Duodenal mucosa (tissue), 2 donors: ENCODE data around the gene FGR.

Experiments used
- H3K27ac ChIP-seq: one replicate; pipeline ENCODE4 v1.7.0; 2013; ENCODE audit warnings: low read depth, low read length
- H3K27me3 ChIP-seq, 2 donors: one replicate each; pipeline ENCODE4 v1.7.0; 2013; ENCODE audit warnings: low read length in 2 of 2, control low read depth in 1 of 2; ENCODE audit not compliant: insufficient read depth in 2 of 2, control insufficient read depth in 1 of 2
- H3K36me3 ChIP-seq, 2 donors: one replicate each; pipeline ENCODE4 v1.7.0; 2013; ENCODE audit warnings: low read length in 2 of 2, control low read depth in 1 of 2; ENCODE audit not compliant: insufficient read depth in 2 of 2, control insufficient read depth in 1 of 2
- H3K4me1 ChIP-seq, 2 donors: one replicate each; pipeline ENCODE4 v1.7.0; 2013; ENCODE audit warnings: low read length in 2 of 2, control low read depth in 1 of 2; ENCODE audit not compliant: insufficient read depth in 2 of 2, control insufficient read depth in 1 of 2
- H3K4me3 ChIP-seq, 2 donors: one replicate each; pipeline ENCODE4 v1.7.0; 2013; ENCODE audit warnings: low read length in 2 of 2, low read depth in 1 of 2
- H3K9ac ChIP-seq, 2 donors: one replicate each; pipeline ENCODE4 v1.7.0; 2013; ENCODE audit warnings: low read length in 2 of 2, low read depth in 1 of 2
- H3K9me3 ChIP-seq, 2 donors: one replicate each; pipeline ENCODE4 v1.7.0; 2013; ENCODE audit warnings: low read length in 2 of 2, control low read depth in 1 of 2; ENCODE audit not compliant: control insufficient read depth in 1 of 2

The FGR gene

GRCh38 chr1:27616441-27616840, 18.5 kb downstream of the FGR start:
- no peaks in the 10 kb centered on the region for H3K9me3 ChIP-seq
- H3K4me1 ChIP-seq = peaks cover 13 to 23% of the 10 kb centered on the region in 2 donors
- H3K9ac ChIP-seq = no peak overlapping the region
- no peaks in the 10 kb centered on the region for H3K36me3 ChIP-seq
- H3K4me3 ChIP-seq = no peak overlapping the region
- no peak overlapping the region for H3K27ac ChIP-seq
- H3K27me3 ChIP-seq = no peaks in the 10 kb centered on the region

GRCh38 chr1:27615346-27616192, 19.4 kb downstream of the FGR start:
- Histone ChIP-seq H3K36me3 (no peaks in the 10 kb centered on the region), H3K27me3 (no peaks in the 10 kb centered on the region), H3K4me3 (no peak overlapping the region), H3K27ac (no peak overlapping the region), H3K9ac (no peak overlapping the region), H3K9me3 (no peaks in the 10 kb centered on the region), H3K4me1 (peaks cover 13 to 23% of the 10 kb centered on the region in 2 donors)

GRCh38 chr1:27614625-27615344, 20.2 kb downstream of the FGR start:
- H3K36me3 ChIP-seq = no peaks in the 10 kb centered on the region
- H3K9me3 ChIP-seq = no peaks in the 10 kb centered on the region
- H3K27me3 ChIP-seq = no peaks in the 10 kb centered on the region
- H3K27ac ChIP-seq = no peak overlapping the region
- peaks cover 13 to 23% of the 10 kb centered on the region in 2 donors for H3K4me1 ChIP-seq
- H3K4me3 ChIP-seq = no peak overlapping the region
- H3K9ac ChIP-seq = no peak overlapping the region

GRCh38 chr1:27614043-27614624, 20.9 kb downstream of the FGR start:
- Histone ChIP-seq H3K9me3 (no peaks in the 10 kb centered on the region), H3K4me3 (no peak overlapping the region), H3K27ac (no peak overlapping the region), H3K9ac (no peak overlapping the region), H3K4me1 (peaks cover 17 to 23% of the 10 kb centered on the region in 2 donors), H3K36me3 (no peaks in the 10 kb centered on the region), H3K27me3 (no peaks in the 10 kb centered on the region)

GRCh38 chr1:27612718-27613117, 22.3 kb downstream of the FGR start:
- Histone ChIP-seq H3K4me1 (peaks cover 14 to 21% of the 10 kb centered on the region in 2 donors), H3K36me3 (no peaks in the 10 kb centered on the region), H3K4me3 (no peak overlapping the region), H3K27ac (no peak overlapping the region), H3K27me3 (no peaks in the 10 kb centered on the region), H3K9me3 (no peaks in the 10 kb centered on the region), H3K9ac (no peak overlapping the region)

GRCh38 chr1:27611450-27611849, 23.5 kb downstream of the FGR start:
- Histone ChIP-seq H3K9me3 (no peaks in the 10 kb centered on the region), H3K27me3 (no peaks in the 10 kb centered on the region), H3K4me3 (no peak overlapping the region), H3K9ac (no peak overlapping the region), H3K36me3 (no peaks in the 10 kb centered on the region), H3K27ac (no peak overlapping the region), H3K4me1 (peaks cover 15 to 24% of the 10 kb centered on the region in 2 donors)

- Histone ChIP-seq H3K4me1 (peaks cover 15 to 24% of the 10 kb centered on the region in 2 donors), H3K27ac (no peak overlapping the region), H3K9ac (no peak overlapping the region), H3K9me3 (no peaks in the 10 kb centered on the region), H3K4me3 (no peak overlapping the region), H3K36me3 (no peaks in the 10 kb centered on the region), H3K27me3 (no peaks in the 10 kb centered on the region)
These were observed 25.3 kb downstream of the FGR start for GRCh38 chr1:27609618-27610240.

- no peaks in the 10 kb centered on the region for H3K27me3 ChIP-seq
- no peak overlapping the region for H3K4me3 ChIP-seq
- no peak overlapping the region for H3K27ac ChIP-seq
- H3K4me1 ChIP-seq = peaks cover 11 to 20% of the 10 kb centered on the region in 2 donors
- H3K36me3 ChIP-seq = no peaks in the 10 kb centered on the region
- no peaks in the 10 kb centered on the region for H3K9me3 ChIP-seq
- no peak overlapping the region for H3K9ac ChIP-seq
These were observed 25.8 kb downstream of the FGR start for GRCh38 chr1:27609210-27609555.

- H3K9ac ChIP-seq = no peak overlapping the region
These were observed 27.7 kb downstream of the FGR start for GRCh38 chr1:27607239-27607804.

More at GRCh38 chr1:27607239-27607804, 27.7 kb downstream of the FGR start:
- Histone ChIP-seq H3K9me3 (no peaks in the 10 kb centered on the region), H3K4me3 (no peak overlapping the region), H3K27me3 (no peaks in the 10 kb centered on the region), H3K36me3 (no peaks in the 10 kb centered on the region), H3K4me1 (peaks cover 13 to 22% of the 10 kb centered on the region in 2 donors), H3K27ac (no peak overlapping the region)
